GM21360 (cell line): ENCODE measurements around the gene OIP5.
"Not testable (repeated sequence)": the region's sequence is repeated elsewhere in the genome, so short reads cannot be mapped to it uniquely, and the experiment has no call there.

Source experiments
- ATAC-seq: cut with Tn5 transposase; IDR thresholded peaks from one replicate; pipeline ENCODE4 v1.9.1; 2021; ENCODE audit warnings: mild to moderate bottlenecking, moderate library complexity; ENCODE audit not compliant: unreplicated experiment

The OIP5 gene

DNA sequence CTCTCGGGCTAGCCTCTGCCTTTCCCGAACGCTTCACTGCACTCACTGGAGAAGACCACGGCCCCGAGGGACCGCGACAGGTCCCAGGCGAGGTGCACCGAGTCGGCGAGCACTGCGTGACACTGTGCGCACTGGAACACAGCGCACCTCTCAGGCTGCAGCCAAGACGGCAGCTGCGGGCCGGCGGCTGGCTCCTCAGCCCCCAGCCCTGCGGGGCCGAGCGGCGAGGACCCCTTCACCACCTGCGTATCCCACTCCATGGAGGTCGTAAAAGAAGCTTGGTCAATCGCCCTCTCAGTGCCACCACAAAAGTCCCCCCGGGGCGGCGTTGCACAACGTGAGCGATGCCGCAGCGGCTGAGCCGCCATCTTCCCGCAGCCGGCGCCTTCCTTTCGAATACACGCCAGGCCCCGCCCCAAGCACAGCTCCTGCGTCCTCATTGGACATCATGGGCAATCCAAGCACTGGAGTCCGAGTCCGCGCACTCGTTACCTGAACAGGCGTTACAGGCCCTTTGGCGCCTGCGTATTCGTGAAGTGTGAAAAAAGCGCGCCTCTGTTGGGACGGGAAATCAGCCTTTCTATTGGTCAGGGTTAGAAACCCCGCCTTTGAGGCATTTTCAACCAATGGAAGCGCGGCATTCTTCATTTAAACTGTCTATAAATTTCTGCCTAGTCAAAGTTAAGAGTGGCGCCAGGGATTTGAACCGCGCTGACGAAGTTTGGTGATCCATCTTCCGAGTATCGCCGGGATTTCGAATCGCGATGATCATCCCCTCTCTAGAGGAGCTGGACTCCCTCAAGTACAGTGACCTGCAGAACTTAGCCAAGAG lies at the start of gene OIP5, which contains the start of gene NUSAP1:
OIP5 (minus strand) TSS at position 398 of the 832 bp plus-strand sequence; CDS start at position 368, 30 bp downstream.
NUSAP1 (plus strand) TSS at position 688 of the 832 bp plus-strand sequence; CDS start at position 765, 77 bp downstream.
- peak; percentile 86 for ATAC-seq

DNA sequence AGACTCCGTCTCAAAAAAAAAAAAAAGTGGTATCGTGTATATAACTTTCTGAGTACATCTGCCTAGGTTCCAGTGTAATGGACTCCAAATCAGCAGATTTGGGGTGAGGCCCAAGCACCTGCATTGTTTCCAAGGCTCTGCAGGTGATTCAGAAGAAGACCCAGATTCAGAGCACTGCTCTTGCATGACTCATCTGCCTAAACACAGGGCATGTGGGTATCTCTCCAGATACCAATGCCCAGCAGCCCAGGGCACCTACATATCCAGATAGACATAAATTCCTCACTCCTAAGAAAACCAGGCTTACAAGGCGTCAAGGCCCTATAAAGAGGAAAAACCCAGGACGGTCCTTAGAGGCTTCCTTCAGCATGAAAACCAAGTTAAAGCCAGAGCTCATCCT lies 45.6 kb upstream of the OIP5 start:
- ATAC-seq = no peak

DNA sequence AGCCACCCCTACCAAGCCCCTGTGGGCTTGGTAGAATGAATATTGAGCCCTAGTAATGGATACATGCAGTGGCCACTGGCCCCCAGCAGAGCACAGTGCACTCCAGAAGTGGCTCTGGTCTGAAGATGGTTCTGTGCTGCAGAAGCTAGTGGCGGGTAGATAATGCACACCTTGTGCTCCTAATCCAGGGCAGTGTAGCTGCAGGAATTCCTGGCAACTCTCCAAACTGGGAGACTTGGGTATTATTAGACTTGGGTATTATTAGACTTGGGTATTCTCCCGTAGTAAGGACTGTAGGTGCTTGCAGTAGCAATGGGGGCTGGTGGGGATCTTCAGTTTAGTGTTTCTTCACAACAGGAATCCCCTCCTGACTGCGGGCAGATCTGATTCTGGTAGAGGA lies 35.0 kb upstream of the OIP5 start:
- no peak for ATAC-seq

DNA sequence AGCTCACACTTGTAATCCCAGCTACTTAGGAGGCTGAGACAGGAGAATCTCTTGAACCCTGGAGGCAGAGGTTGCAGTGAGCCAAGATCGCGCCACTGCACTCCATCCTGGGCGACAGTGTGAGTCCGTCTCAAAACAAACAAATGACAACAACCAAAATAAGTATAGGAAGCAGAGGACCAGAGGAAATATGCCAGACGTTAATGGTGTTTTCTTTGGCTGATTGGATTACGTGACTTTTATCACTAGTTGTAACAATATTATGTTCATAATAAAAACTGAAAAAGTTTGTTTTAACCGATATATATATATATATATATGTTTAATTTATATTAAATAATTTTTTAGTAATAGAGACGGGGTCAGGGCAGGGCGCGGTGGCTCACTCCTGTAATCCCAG lies 22.0 kb upstream of the OIP5 start:
- ATAC-seq = no peak

DNA sequence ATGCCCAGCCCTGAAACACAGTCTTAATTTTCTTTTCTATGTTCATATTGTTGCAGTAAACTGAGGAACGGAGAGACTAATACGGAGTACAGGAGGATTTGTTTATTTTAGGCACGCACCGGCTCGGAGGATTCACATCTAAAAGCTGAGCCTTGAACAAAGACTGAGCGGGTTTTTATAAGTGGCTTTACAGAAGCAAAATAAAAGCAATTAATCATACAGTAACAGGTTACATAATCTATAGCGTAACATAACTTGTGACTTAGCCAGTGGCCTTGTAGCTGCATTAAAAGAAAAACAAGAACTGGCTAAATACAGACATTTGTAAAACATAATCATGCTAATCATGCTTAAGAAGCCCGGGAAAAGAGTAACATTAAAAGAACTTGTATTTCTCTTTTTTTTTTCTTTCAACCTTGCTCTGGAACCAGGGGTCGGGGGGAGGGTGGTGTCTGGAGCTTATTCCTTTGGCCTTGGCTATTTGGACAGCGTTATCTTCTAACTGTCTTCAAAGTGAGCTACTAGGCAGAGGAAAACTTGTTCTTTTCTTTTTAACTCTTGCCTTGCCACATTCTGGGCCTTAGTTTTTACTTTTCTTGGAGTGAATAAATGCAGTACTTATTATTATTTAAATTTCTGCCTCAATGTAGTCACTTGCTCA lies 17.8 kb upstream of the OIP5 start:
- ATAC-seq = no peak

DNA sequence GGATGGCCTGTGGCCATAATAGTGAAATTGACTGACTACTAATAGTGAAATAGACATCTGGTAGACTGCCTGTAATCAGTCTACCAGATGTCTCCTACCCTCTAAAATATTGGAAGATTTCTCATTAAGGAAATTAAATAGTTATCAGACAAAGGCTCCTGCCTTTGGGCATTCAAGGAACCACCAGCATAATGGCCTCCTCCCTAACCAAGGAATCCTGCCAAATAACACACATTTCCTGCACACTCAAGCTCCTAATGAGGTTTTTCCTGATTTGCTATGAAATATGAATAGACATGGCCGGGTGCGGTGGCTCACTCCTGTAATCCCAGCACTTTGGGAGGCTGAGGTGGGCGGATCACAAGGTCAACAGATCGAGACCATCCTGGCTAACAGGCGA lies 14.8 kb upstream of the OIP5 start:
- no peak for ATAC-seq

DNA sequence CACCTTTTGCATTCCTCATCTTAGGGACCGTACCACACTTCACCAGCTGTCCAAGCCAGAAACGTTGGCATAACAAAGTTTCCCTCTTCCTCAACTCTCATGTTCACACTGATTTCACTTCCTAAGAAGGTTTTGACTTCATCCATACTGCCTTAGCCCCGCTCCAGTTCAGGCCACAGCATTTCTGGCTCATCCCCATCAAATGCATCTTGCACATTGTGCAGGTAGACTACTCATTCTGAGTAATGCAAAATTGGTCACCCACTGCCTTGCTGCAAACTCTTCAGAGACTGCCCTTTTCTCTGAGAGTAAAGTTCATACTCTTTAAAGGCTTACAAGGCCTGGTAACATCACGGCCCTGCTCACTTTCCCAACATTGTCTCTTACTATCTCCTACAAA lies 9.1 kb upstream of the OIP5 start:
- ATAC-seq = no peak

DNA sequence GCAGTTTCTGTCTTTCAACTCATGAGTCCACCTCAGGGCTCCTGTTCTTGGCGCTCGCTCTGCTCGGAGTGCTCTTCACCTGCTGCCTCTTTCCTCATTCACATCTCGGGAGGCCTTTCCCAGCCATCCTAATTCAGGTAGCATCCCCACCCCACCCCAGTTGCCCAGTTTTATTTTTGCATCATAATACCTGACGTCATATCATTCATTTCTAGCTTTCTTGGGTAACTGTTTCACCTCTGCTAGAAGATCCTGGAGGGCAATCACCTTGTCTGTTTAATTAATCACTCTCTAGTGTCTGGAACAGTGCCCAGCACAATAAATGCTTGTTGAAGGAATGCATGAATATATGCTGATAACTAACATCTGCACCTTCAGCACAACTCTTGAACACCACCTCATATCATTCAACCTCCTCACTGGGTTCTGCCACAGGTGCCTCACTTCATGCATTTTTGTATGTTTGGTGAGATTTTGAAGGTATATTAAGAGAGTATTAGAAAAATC lies 7.9 kb upstream of the OIP5 start:
- no peak for ATAC-seq

DNA sequence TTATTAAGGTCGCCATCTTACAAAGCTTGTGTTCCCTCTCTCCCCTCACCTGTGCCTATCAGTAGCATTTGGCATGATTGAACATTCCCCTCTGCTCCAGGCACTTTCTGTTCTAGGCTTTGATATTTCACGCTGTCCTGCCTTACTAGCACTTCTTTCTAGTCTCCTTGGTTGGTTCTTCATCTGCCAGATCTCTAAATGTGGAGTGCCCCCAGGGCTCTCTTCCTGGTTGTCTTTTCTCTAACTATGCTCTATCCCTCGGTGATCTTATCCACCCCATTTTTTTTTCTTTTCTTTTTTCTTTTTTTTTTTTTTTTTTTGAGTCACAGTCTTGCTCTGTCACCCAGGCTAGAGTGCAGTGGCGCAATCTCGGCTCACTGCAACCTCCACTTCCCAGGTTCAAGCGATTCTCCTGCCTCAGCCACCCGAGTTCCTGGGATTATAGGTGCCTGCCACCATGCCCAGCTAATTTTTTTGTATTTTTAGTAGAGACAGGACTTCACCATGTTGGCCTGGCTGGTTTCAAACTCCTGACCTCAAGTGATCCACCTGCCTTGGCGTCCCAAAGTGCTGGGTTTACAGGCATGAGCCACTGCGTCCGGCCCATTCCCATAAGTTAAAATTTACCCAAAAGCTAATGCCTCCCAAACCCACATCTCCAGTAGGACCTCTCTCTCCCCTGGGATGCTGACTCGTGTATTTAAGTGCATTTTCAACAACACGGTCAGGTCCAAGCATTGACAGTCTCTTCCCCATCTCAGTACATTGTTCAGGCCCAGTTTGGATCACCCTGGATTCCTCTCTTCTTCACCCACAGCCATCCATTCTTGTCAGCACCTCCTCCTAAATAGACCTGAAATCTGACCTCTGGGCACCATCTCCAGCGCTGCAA lies 5.5 kb upstream of the OIP5 start:
- ATAC-seq = no peak

DNA sequence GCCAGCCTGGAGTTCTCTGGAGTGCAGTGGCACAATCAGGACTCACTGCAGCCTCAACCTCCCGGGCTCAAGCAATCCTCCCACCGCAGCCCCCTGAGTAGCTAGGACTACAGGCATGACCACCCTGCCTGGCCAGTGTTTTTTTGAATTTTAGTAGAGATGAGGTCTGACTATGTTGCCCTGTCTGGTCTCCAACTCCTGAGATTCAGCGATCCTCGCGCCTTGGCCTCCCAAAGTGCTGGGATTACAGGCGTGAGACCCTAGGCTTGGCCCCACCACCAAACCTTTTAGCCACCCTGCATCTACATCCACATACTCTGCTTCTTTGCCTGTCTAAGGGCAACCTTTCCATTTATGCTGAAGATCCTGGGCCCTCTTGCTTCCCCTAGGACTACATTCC lies 4.7 kb upstream of the OIP5 start:
- ATAC-seq = no peak

DNA sequence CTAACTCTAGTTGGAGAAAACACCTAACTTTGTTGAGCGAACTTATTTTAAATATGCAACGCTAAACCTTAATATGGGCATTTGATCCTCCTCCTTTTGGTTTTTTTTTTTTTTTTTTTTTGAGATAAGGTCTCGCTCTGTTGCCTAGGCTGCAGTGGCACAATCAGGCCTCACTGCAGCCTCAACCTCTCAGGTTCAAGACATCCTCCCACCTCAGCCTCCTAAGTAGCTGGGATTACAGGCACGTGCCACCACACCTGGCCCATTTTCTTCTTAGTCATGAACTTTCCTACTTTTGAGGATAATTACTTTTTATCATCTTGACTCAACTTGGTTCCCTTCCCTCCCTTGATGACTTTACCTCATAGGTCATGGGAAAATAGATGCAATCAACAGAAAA lies 4.2 kb upstream of the OIP5 start:
- ATAC-seq = no peak

DNA sequence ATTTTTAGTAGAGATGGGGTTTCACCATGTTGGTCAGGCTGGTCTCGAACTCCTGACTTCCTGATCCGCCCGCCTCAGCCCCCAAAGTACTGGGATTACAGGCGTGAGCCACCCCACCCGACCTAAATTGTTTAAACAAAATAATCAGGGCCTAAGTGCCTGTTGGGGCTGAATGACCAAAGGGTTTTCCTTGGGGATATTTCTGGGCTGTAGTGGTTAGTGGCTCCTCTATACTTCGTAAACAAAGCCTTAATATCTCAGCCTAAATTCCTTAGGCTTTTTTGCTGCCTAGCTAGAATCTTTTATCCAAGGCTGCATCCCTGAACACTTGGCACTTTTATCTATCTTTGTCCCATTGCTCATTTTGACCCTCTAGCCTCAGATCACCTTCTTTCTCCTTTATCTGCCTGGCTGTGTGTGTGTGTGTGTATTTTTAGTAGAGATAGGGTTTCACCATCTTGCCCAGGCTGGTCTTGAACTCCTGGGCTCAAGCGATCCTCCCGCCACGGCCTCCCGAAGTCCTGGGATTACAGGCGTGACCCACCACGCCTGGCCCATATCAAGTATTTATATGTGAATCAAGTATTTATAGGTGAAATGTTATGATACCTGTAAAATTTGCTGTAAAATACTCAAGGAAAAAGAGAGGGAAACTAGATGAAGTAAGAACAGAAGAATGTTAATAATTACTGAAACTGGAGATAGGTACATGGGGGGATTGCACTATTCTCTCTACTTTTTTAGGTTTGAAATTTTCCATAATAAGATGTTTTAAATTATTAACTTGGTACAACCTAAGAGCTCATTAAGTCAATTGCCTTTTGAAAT lies 2.1 kb upstream of the OIP5 start:
- no peak for ATAC-seq

DNA sequence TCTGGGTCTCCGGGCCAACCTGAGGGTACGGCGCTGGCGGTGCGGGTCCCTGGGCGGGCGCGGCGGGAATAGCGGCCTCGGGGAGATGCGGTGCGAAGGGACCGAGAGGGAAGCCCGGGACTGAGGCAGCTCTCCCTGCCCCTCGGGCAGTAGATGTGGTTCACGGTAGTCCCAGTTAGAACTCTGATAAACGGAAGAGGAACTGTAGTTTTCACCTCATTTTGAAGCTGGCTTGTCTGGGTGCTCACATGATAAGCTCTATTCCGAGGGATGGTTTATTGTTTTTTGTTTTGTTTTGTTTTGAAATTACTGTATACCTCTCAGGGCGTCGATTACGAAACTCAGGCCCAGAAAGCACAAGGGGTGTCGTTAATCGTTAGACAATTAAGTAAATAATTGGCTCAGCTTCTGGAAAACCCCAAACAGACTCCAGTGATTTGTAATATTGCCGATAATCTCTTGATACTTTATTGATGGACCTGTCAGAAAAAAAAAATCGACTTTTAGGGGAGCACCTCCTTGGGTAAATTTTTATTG lies 703 bp upstream of the OIP5 start:
- no peak for ATAC-seq

DNA sequence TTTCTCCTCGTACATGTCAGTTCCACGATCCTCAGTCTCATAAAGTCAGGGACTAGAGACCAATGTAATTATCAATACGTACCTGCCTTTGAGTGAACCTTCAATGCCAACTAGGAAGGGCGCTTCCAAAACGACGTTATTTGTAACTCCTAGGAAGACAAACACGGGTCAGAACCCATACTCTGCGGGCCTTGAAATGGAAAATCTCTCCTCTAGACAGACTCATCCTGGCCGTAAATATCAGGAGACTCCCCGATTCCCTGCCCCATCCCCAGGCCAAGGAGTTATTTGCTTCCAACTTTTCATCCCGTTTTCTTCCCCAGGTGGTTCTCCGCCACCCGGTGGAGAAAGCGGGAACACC lies 578 bp downstream of the OIP5 start:
- no peak for ATAC-seq

DNA sequence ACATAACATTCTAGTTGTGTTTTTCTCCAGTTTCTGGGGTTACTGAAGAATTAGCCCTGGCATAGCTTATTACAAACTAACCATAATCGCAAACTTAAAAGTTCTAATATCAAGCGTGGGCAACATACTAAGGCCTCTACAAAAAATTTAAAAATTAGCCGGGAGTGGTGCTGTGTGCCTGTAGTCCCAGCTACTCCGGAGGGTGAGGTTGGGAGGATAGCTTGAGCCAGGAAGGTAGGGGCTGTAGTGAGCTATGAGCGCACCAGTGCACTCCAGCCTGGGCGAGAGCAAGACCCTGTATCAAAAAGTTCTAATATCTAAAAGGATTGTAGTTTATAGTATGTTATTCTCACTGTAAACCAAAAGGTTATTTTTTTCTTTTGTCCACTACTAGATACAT lies 1.1 kb downstream of the OIP5 start:
- ATAC-seq = no peak

DNA sequence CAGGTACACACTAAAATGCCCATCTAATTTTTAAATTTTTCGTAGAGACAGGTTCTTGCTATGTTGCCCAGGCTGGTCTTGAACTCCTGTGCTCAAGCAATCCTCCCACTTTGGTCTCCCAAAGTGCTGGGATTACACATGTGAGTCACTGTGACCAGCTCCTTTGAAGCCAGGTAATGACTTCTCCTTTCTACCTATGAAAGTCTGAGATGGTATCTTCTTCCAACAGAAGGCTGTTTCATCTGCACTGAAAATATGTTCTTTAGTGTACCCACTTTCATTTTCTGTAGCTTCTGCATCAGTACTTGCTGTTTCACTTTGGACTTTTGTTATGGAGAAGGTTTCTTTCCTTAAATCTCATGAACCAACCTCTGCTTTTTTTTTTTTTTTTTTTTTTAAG lies 8.8 kb downstream of the OIP5 start:
- no peak for ATAC-seq

DNA sequence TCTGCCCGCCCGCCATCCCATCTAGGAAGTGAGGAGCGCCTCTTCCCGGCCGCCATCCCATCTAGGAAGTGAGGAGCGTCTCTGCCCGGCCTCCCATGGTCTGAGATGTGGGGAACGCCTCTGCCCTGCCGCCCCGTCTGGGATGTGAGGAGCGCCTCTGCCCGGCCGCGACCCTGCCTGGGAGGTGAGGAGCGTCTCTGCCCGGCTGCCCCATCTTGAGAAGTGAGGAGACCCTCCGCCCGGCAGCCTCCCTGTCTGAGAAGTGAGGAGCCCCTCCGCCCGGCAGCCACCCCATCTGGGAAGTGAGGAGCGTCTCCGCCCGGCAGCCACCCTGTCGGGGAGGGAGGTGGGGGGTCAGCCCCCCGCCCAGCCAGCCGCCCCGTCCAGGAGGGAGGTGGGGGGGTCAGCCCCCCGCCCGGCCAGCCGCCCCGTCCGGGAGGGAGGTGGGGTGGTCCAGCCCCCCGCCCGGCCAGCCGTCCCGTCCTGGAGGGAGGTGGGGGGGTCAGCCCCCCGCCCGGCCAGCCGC lies 11.5 kb downstream of the OIP5 start:
- ATAC-seq = not testable (repeated sequence)

DNA sequence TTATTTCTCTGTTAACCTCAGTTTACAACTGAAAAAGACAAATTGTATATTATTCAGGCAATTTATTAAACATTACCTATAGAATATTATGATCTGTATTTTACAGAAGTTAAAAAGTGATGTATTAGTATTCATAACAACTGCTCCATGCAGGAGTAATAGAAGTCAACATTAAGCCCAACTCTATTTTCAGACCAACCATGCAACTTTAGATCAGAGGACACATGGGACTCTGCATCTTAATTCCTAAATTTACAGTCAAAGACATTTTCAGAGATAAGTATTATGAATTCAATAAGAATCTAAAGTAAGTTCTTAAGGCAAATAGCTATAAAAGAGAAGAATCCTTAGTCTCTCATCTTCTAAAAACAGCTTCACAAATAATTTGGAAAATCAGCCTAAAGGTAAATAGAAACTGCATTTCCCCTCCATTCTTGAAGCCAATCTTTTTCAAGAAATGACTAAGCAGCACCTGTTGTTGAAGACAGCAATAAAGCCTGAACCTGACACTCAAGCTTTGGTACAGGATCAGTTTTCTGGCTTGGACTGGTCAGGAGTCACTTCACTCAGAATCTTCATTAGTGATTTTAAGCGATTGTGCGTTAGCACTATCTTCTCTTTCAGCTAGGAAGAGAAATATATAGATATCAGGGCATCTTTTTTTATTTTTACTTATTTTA lies 23.0 kb downstream of the OIP5 start:
- ATAC-seq = no peak

DNA sequence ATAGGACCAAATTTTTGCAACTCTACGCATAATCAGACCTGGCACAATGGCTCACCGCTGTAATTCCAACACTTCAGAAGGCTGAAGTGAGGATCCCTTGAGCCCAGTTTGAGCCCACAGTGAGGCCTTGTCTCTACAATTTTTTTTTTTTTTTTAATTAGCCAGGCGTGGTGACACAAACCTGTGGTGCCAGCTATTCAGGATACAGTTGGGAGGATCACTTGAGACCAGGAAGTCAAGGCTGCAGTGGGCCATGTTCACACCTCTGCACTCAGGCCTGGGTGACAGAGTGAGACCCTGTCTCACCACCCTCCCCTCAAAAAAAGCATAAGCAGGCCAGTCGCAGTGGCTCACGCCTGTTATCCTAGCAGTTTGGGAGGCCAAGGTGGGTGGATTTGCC lies 24.7 kb downstream of the OIP5 start:
- no peak for ATAC-seq
